Gastrocnemius medialis (tissue), 4 donors: Measurements from ENCODE around the gene TMPRSS3. TPM values are rescaled to one million over a fixed set of nuclear protein-coding genes. Genes with fewer than 3 reads are reported as not detected.
"Not testable (repeated sequence)": the region's sequence is repeated elsewhere in the genome, so short reads cannot be mapped to it uniquely, and the experiment has no call there.

Experiments used
- ATAC-seq, 2 donors: fragments of 150-250 bp; one replicate each; pipeline ENCODE4 v1.9.1; 2016
- DNase-seq, 2 donors: peaks; one replicate each; pipeline ENCODE4 v3.0.0-alpha.2; 2019
- H3K27ac ChIP-seq, 4 donors: fragments of 200-600 bp; sonication (generic); 1 replicate in 1 of 4; 2 replicates in 3 of 4; pipeline ENCODE4 v1.5.1; 2016 to 2018; ENCODE audit warnings: mild to moderate bottlenecking in 2 of 4, moderate library complexity in 1 of 4
- H3K27me3 ChIP-seq, 3 donors: fragments of 200-600 bp; sonication (generic) in 2 of 3; 1 replicate in 1 of 3; 2 replicates in 2 of 3; pipeline versions ENCODE4 v1.5.1 to v1.6.0; 2016 to 2019; ENCODE audit warnings: mild to moderate bottlenecking in 1 of 3, moderate library complexity in 1 of 3
- H3K36me3 ChIP-seq, 2 donors: fragments of 200-600 bp; sonication (generic) in 1 of 2; one replicate each; pipeline ENCODE4 v1.5.1; 2017 to 2018
- H3K4me1 ChIP-seq, 2 donors: fragments of 200-600 bp; sonication (generic) in 1 of 2; one replicate each; pipeline ENCODE4 v1.5.1; 2016 to 2017; ENCODE audit warnings: mild to moderate bottlenecking in 2 of 2
- H3K4me3 ChIP-seq, 4 donors: fragments of 200-600 bp; sonication (generic) in 3 of 4; 1 replicate in 1 of 4; 2 replicates in 3 of 4; pipeline ENCODE4 v1.5.1; 2016 to 2019; ENCODE audit warnings: mild to moderate bottlenecking in 2 of 4
- H3K9me3 ChIP-seq, 3 donors: fragments of 200-600 bp; sonication (generic) in 2 of 3; 1 replicate in 1 of 3; 2 replicates in 2 of 3; pipeline ENCODE4 v1.5.1; 2016 to 2019
- POLR2A ChIP-seq, 2 donors: fragments of 450-650 bp; IDR thresholded peaks; one replicate each; pipeline ENCODE4 v1.6.1; 2017; ENCODE audit warnings: antibody characterized with exemption in 2 of 2, mild to moderate bottlenecking in 2 of 2, moderate library complexity in 2 of 2
- in situ Hi-C, 4 donors: fragments of 200-750 bp; cut with MboI; loops; one replicate each; pipeline versions ENCODE4 v1.15.0 to v1.8.0; 2017; ENCODE audit warnings: low sequenced_read_pairs in 4 of 4
- intact Hi-C: fragments of 100-400 bp; cut with DNase I; formaldehyde crosslinking; loops from one replicate; pipeline ENCODE4 v1.15.1; 2023; ENCODE audit warnings: low total_unique reads
- total RNA-seq, 4 donors: library from RNA; depleted of rRNA; stranded (reverse); fragments of >200 nt; gene quantifications; one replicate each; pipeline versions ENCODE4 v1.1.0 to v1.2.3, GENCODE V29; 2016
- TF ChIP-seq, protein P1 (sequence below), 5 experiments: fragments of 450-650 bp in 3 of 5; fragments of 200-600 bp in 2 of 5; sonication (generic) in 2 of 5; IDR thresholded peaks in 4 of 5; conservative IDR thresholded peaks in 1 of 5; 1 replicate in 4 of 5; 2 replicates in 1 of 5; pipeline ENCODE4 v1.5.1; 2016 to 2019; ENCODE audit warnings: antibody characterized with exemption in 5 of 5, mild to moderate bottlenecking in 3 of 5, moderate library complexity in 3 of 5

Gene TMPRSS3
- total RNA-seq, 4 donors from 2014 or later, result not detected

DNA sequence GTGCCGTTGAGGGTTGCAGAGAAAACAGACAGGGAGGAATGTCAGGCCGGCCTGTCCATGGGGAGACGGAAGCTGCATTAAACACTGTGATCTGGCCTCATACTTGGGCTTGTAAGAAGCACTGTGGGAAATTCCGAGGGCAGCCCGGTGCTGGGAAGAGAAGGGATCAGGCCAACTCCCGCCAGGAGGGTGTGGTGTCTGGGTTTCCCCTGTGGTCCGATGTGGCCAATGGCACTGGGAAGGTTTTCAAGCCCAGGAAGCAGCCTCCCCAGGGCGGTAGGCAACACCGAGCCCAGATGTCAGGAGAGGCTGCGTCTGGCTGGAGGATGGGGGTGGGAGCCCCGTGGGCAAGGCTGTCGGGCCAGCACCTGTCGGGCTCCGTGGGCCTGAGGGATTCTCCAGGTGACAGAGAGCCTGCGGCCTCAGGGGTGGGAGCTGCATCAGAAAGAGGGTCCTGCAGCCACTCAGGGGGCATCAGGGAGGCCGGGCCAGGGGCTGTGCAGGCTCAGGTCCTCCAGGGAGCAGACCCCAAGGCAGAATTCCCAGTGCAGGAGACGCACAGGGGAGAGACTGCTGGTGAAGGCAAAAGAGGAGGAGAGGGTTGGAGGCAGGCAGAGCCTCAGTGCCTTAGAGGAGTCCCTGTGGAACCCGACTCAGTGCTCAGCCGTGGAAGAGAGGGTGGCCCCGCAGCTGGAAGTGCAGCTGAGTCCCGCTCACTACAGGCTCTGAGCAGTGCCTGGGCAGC lies 16.2 kb upstream of the TMPRSS3 start:
- in situ Hi-C loops (no loop called here), intact Hi-C loops (no loop called here)
- H3K4me3 ChIP-seq, result no peak overlapping the region
- H3K4me1 ChIP-seq, result peaks cover 0 to 8% of the 10 kb centered on the region in 2 donors
- no peak for TF ChIP-seq POLR2A (IDR thresholded peaks at IDR 0.05)
- TF ChIP-seq, protein P1, sequence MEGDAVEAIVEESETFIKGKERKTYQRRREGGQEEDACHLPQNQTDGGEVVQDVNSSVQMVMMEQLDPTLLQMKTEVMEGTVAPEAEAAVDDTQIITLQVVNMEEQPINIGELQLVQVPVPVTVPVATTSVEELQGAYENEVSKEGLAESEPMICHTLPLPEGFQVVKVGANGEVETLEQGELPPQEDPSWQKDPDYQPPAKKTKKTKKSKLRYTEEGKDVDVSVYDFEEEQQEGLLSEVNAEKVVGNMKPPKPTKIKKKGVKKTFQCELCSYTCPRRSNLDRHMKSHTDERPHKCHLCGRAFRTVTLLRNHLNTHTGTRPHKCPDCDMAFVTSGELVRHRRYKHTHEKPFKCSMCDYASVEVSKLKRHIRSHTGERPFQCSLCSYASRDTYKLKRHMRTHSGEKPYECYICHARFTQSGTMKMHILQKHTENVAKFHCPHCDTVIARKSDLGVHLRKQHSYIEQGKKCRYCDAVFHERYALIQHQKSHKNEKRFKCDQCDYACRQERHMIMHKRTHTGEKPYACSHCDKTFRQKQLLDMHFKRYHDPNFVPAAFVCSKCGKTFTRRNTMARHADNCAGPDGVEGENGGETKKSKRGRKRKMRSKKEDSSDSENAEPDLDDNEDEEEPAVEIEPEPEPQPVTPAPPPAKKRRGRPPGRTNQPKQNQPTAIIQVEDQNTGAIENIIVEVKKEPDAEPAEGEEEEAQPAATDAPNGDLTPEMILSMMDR (IDR thresholded peaks at IDR 0.05 in 4 of 5, conservative IDR thresholded peaks at IDR 0.05 in 1 of 5), result no peak
- peaks cover 12 to 19% (median 14%) of the 10 kb centered on the region in 3 donors for H3K27me3 ChIP-seq
- ATAC-seq (no peak), DNase-seq (no peak)
- H3K27ac ChIP-seq, result no peak overlapping the region
- no peaks in the 10 kb centered on the region for H3K36me3 ChIP-seq
- H3K9me3 ChIP-seq, result no peaks in the 10 kb centered on the region

DNA sequence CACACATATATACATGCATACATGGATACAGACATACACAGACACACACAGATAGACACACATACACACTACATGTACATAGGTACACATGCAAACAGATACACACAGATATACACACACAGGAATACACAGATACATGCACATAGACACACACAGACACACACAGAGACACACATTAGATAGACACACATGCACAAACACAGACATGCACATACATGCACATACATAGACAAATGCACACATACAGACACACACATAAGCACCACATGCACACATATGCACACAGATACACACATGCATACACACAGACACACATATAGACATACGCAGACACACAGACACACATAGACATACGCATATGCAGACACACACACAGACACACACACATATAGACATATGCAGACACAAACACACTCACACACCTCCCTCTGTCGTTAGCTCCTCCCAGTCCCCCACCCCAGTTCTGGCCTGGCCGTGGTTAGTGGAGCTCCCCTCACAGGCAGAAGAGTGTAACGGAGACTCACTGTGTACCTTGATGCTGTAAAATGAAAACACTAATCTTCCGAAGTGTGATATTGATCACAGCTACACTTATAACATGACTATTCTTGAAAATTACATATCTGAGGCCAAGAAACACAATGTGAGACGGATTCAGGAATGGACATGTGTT lies 15.5 kb upstream of the TMPRSS3 start:
- H3K4me3 ChIP-seq, result no peak overlapping the region

DNA sequence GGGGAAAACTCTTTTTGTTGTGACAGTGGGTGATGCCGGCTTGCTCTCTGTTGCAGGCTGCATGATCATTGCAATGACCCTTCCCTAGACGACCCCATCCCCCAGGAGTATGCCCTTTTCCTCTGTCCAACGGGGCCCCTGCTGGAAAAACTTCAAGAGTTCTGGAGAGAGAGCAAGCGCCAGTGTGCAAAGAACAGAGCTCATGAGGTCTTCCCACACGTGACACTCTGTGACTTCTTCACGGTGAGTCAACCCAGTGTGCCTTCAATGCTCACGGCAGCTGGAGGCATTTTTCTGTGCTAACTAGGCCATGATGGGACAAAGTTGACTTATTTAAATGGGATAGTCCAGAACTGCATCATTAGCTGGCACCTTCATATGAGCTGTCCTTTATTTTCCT lies 13.5 kb upstream of the TMPRSS3 start:
- TF ChIP-seq, protein P1 (IDR thresholded peaks at IDR 0.05 in 4 of 5, conservative IDR thresholded peaks at IDR 0.05 in 1 of 5), result no peak
- TF ChIP-seq POLR2A (IDR thresholded peaks at IDR 0.05), result no peak
- H3K4me1 ChIP-seq, result no peaks in the 10 kb centered on the region
- DNase-seq, result no peak
- no peak overlapping the region for H3K4me3 ChIP-seq
- in situ Hi-C loops (no loop called here), intact Hi-C loops (no loop called here)
- ATAC-seq, result no peak
- H3K36me3 ChIP-seq, result no peaks in the 10 kb centered on the region
- peaks cover 12 to 19% (median 14%) of the 10 kb centered on the region in 3 donors for H3K27me3 ChIP-seq
- no peaks in the 10 kb centered on the region for H3K9me3 ChIP-seq
- no peak overlapping the region for H3K27ac ChIP-seq

More for the DNA sequence above, 15.5 kb upstream of the TMPRSS3 start:
- H3K9me3 ChIP-seq, result no peaks in the 10 kb centered on the region
- DNase-seq (no peak), ATAC-seq (no peak)
- H3K27ac ChIP-seq, result no peak overlapping the region
- intact Hi-C loops, result no loop called here
- in situ Hi-C loops, result no loop called here
- TF ChIP-seq, protein P1 (IDR thresholded peaks at IDR 0.05 in 4 of 5, conservative IDR thresholded peaks at IDR 0.05 in 1 of 5), result no peak
- no peak for TF ChIP-seq POLR2A (IDR thresholded peaks at IDR 0.05)
- peaks cover 0 to 8% of the 10 kb centered on the region in 2 donors for H3K4me1 ChIP-seq
- H3K27me3 ChIP-seq, result peaks cover 12 to 19% (median 14%) of the 10 kb centered on the region in 3 donors
- H3K36me3 ChIP-seq, result no peaks in the 10 kb centered on the region

DNA sequence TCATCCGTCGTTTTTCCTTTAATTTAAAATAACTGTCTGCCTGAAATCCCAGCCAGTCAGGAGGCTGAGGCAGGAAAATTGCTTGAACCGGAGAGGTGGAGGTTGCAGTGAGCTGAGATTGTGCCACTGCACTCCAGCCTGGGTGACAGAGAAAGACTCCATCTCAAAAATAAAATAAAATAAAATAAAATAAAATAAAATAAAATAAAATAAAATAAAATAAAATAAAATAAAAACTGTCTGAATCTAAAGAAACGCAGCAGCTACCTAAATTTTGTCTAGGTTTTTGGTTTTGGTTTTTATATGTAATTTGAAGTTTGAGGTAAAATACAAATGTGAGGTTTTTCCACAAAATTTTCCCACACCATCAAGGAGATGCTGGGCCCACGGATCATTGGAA lies 12.9 kb upstream of the TMPRSS3 start:
- not testable (repeated sequence) for ATAC-seq

DNA sequence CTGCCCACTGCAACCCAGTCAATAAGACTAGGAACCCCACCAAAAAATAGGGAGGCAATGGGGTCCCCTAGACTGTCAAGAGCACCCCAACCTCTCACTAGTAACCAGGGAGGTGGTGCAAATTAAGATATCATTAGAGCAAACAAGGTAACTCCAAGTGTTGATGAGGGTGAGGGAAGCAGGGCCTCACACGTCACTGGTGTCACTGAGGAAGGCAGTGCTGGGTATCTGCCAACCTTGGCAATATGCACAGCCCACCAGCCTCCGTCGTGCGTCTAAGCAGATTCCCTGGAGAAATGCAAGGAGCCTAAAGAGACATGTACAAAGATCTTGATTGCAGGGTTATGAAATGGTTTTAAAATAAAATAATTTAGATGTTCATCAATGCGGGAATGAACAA lies 11.6 kb upstream of the TMPRSS3 start:
- no peak overlapping the region for H3K4me3 ChIP-seq
- H3K27ac ChIP-seq, result no peak overlapping the region
- no peak for ATAC-seq
- H3K36me3 ChIP-seq, result no peaks in the 10 kb centered on the region
- H3K9me3 ChIP-seq, result no peaks in the 10 kb centered on the region
- DNase-seq, result no peak
- no peaks in the 10 kb centered on the region for H3K4me1 ChIP-seq
- intact Hi-C loops (no loop called here), in situ Hi-C loops (no loop called here)
- no peak for TF ChIP-seq POLR2A (IDR thresholded peaks at IDR 0.05)
- TF ChIP-seq, protein P1 (IDR thresholded peaks at IDR 0.05 in 4 of 5, conservative IDR thresholded peaks at IDR 0.05 in 1 of 5), result no peak
- peaks cover 12 to 19% (median 14%) of the 10 kb centered on the region in 3 donors for H3K27me3 ChIP-seq

More for the DNA sequence above, 12.9 kb upstream of the TMPRSS3 start:
- H3K36me3 ChIP-seq, H3K4me1 ChIP-seq, intact Hi-C loops, DNase-seq, H3K9me3 ChIP-seq, in situ Hi-C loops, H3K4me3 ChIP-seq, H3K27ac ChIP-seq: not testable (repeated sequence)
- peaks cover 12 to 19% (median 14%) of the 10 kb centered on the region in 3 donors for H3K27me3 ChIP-seq
